Dendritic cell treated with granulocyte-macrophage colony-stimulating factor and Interleukin-4, amounts not matched to agents 40 ng/mL and 50 ng/mL, for 4 days (primary cell): Measurements from ENCODE around the gene ATP2A1.
A peak's percentile ranks its signal among the peaks of the same experiment; 100 is the strongest.

Experiments used
- H3K27ac Mint-ChIP-seq: one replicate; pipeline ENCODE4 v1.8.0; 2022; ENCODE audit warnings: mild to moderate bottlenecking, mixed read lengths
- H3K27me3 Mint-ChIP-seq: one replicate; pipeline ENCODE4 v1.8.0; 2022; ENCODE audit warnings: mild to moderate bottlenecking, mixed read lengths
- H3K36me3 Mint-ChIP-seq: one replicate; pipeline ENCODE4 v1.8.0; 2022; ENCODE audit warnings: low read depth, mixed read lengths
- H3K4me1 Mint-ChIP-seq: one replicate; pipeline ENCODE4 v1.8.0; 2022; ENCODE audit warnings: low read depth, mixed read lengths
- H3K4me3 Mint-ChIP-seq: one replicate; pipeline ENCODE4 v1.8.0; 2022; ENCODE audit warnings: mild to moderate bottlenecking, moderate library complexity, mixed read lengths
- H3K9me3 Mint-ChIP-seq: one replicate; pipeline ENCODE4 v1.8.0; 2022; ENCODE audit warnings: mixed read lengths
- intact Hi-C: fragments of 100-400 bp; cut with micrococcal nuclease; formaldehyde crosslinking; loops from one replicate; pipeline ENCODE4 v1.15.0; 2022

Gene ATP2A1

DNA sequence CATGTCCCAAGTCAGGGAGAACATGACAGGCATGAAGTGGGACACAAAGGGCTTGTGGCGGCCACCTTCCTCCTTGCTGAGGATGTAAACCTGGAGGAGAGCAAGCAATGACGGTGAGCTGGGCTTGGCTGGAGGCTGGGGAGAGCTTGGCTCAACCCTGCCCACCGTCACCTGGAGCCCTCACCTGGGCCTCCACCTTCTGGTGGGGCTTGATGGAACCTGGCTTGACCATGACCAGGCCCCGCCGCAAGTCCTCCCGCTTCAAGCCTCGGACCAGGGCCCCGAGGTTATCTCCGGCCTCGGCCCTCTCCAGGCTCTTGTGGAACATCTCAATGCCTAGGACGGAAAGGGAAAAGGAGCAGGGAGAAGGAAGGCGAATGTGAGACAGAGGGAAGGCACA, 34.5 kb upstream of the ATP2A1 start:
- Mint-ChIP-seq H3K36me3 (peaks cover 60% of the 10 kb centered on the region), H3K27me3 (no peaks in the 10 kb centered on the region), H3K9me3 (no peaks in the 10 kb centered on the region), H3K4me1 (peaks cover 45% of the 10 kb centered on the region), H3K27ac (no peak overlapping the region), H3K4me3 (no peak overlapping the region)
- intact Hi-C loops: no loop called here

DNA sequence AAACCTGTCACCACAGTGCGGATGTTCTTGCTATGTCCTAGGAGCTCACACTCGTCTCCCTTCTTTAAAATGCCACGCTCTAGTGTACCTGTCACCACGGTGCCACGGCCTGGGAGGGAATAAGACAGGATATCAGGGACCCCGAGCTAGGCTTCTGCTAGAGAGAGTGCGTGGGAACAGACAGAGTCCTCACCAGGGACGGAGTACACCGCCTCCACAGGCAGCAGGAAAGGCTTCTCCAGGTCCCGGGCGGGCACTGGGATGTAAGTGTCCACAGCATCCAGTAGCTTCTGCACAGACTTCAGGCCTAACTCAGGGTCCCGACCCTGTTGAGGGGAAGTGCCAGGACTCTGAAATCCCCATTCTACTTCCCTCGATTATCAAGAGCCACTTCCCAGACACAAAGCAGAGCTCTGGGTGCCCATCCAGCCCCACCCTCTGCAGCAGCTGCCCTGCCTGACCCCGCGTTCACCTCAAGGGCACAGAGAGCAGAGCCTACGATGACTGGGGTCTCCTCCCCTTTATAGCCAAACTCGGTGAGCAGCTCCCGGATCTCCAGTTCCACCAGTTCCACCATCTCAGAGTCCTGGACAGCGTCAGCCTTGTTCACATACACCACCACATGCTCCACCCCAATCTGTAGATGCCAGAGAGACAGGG, 33.9 kb upstream of the ATP2A1 start:
- Mint-ChIP-seq H3K27me3 (no peaks in the 10 kb centered on the region), H3K4me3 (peak overlapping the region; percentile 96)
- intact Hi-C loops: no loop called here

DNA sequence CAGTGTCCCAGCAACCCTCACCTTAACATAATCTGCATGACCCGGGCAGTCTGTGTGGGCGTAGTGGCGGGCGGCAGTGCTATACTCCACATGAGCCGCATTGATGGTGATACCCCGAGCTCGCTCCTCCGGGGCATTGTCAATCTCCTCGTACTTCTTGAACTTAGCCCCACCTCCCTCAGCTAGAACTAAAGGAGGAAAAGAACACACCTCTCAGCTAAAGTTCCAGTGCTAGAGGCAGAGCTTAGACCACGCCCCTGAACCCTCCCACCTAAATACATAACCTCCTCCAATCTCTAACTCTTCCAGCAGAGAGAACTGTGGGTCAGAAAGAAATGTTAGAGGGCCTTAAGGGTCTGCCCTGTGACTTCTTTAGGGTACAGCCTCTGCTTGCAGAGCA, 33.0 kb upstream of the ATP2A1 start:
- H3K9me3 Mint-ChIP-seq: no peaks in the 10 kb centered on the region
- peaks cover 59% of the 10 kb centered on the region for H3K36me3 Mint-ChIP-seq
- H3K27ac Mint-ChIP-seq: peak overlapping the region; percentile 96
- intact Hi-C loops: no loop called here
- H3K4me1 Mint-ChIP-seq: peaks cover 30% of the 10 kb centered on the region
- peak overlapping the region; percentile 96 for H3K4me3 Mint-ChIP-seq
- no peaks in the 10 kb centered on the region for H3K27me3 Mint-ChIP-seq

More for the DNA sequence above, 33.9 kb upstream of the ATP2A1 start:
- H3K4me1 Mint-ChIP-seq: peaks cover 39% of the 10 kb centered on the region
- peak overlapping the region; percentile 96 for H3K27ac Mint-ChIP-seq
- peaks cover 59% of the 10 kb centered on the region for H3K36me3 Mint-ChIP-seq
- no peaks in the 10 kb centered on the region for H3K9me3 Mint-ChIP-seq

DNA sequence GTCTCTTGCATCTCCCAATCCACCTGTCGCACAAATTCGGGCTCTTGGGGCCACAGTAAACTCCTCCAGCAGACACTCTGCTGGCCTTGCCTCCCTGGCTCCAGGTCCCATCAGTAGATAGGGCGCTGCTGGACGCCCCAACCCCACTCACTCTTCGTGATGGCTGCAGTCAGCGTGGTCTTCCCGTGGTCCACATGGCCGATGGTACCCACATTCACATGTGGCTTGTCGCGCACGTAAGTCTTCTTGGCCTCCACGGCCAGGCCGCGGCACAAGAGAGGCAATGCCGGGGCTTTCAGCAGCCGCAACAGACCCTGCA, 32.6 kb upstream of the ATP2A1 start:
- Mint-ChIP-seq H3K27me3 (no peaks in the 10 kb centered on the region), H3K9me3 (no peaks in the 10 kb centered on the region), H3K27ac (peak overlapping the region; percentile 96), H3K4me1 (peaks cover 30% of the 10 kb centered on the region), H3K4me3 (peak overlapping the region; percentile 96), H3K36me3 (peaks cover 59% of the 10 kb centered on the region)
- intact Hi-C loops: loop anchor here (1.0 kb wide), 3 partner anchors 18 to 105 kb away; partner anchors contain the start of genes NFATC2IP and SH2B1

DNA sequence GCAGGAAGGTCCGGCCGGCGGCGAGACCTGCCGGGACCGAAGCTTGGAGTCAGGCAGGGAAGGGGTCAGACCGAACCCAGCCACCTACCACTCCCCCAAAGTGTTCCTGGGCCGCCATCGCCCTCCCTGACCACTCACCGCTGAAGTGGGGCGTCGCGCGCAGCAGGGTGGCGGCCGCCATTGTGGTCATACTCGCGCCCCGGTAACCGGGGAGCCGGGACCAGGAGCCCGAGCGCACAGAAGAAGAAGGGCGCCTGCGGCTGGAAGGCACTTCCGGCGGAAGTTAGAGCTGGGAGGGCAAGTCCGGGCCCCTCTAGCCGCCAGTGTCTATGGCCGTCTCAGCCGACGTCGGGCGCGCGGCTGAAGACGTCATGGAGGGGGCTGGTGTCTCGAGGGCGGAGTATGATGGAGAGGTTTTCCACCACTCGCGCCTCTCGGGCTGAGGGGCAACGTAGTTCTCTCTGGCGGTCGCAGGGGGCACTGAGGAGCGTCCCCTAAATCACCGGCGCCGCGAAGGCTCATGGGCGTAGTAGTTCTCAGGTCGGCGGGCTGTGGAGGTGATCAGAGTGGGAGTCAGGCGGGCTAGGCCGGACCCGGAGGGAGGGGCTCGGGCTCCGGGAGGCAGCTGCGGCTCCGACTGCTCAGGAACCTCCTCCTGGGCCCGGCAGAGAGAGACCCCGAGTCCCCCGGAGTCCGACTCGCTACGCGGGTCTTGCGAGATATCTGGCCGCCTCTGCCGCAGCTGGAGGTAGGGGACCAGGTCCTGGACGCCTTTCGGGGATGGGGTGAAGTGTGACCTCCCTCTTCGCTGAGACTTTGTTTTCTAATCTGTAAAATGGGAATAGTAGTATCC, 32.0 kb upstream of the ATP2A1 start, which contains the start of gene TUFM:
Gene TUFM (minus strand): TSS at position 269 of the 853 bp plus-strand sequence. CDS start 79 bp downstream, at position 190.
- Mint-ChIP-seq H3K27me3 (no peaks in the 10 kb centered on the region), H3K36me3 (peaks cover 56% of the 10 kb centered on the region), H3K27ac (peak within 1 kb of the TSS; percentile 96), H3K4me3 (peak within 1 kb of the TSS; percentile 96), H3K9me3 (no peaks in the 10 kb centered on the region), H3K4me1 (peaks cover 30% of the 10 kb centered on the region)
- intact Hi-C loops: loop anchor here (1.0 kb wide), 3 partner anchors 17 to 104 kb away; partner anchors contain the start of genes NFATC2IP and SH2B1

DNA sequence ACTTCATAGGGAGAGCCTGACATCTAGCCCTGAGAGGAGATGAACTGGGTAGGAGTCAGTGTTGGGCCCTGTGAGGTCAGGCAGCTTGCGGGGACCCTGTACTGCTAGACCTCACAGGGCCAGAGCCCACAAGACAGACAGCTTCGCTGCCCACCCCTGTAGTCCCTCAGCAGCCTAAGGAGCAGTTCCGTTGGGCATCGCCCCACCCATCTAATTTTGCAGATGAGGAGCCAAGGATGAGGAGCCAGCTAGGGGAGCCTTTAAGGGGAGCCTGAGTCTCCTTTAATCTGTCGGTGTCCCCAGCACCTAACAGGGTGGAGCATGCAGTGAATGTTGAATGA, 31.4 kb upstream of the ATP2A1 start:
- intact Hi-C loops: loop anchor here (1.0 kb wide), 3 partner anchors 16 to 103 kb away; partner anchors contain the start of genes NFATC2IP and SH2B1

DNA sequence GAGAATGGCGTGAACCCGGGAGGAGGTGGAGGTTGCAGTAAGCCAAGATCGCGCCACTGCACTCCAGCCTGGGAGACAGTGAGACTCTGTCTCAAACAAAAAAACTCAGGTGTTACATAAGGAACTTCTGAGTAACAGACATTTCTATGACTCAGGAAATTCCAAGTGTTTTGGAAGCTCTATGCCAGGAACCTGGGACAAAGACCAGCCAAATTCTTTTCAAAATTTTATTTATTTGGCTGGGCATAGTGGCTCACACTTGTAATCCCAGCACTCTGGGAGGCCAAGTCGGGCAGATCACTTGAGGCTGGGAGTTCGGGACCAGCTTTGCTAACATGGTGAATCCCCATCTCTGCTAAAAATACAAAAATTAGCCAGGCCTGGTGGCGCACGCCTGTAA, 19.9 kb upstream of the ATP2A1 start:
- Mint-ChIP-seq H3K4me1 (no peaks in the 10 kb centered on the region), H3K27me3 (no peaks in the 10 kb centered on the region), H3K27ac (no peak overlapping the region)

More for the DNA sequence above, 31.4 kb upstream of the ATP2A1 start:
- Mint-ChIP-seq H3K27me3 (no peaks in the 10 kb centered on the region), H3K4me3 (peak overlapping the region; percentile 96), H3K27ac (peak overlapping the region; percentile 96), H3K4me1 (peaks cover 30% of the 10 kb centered on the region), H3K9me3 (no peaks in the 10 kb centered on the region), H3K36me3 (peaks cover 50% of the 10 kb centered on the region)

DNA sequence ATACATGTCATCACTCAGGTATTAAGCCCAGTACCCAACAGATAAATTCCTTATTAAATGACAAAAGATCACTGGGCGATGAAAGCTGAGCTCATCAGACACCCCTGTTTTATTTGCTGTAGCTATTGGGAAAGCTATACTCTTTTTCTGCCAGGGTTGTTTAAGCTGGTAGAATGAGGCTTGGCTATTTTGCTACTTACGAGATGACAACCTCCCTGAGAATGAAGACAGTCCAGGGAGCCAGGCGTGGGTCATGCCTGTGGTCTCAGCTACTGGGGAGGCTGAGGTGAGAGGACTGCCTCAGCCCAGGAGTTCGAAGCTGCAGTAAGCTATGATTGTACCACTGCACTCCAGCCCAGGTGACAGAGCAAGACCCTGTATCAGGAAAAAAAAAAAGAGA, 19.0 kb upstream of the ATP2A1 start:
- intact Hi-C loops: no loop called here
- peaks cover 4% of the 10 kb centered on the region for H3K4me1 Mint-ChIP-seq
- H3K36me3 Mint-ChIP-seq: peaks cover 15% of the 10 kb centered on the region
- no peak overlapping the region for H3K4me3 Mint-ChIP-seq
- H3K27ac Mint-ChIP-seq: no peak overlapping the region
- H3K9me3 Mint-ChIP-seq: no peaks in the 10 kb centered on the region
- H3K27me3 Mint-ChIP-seq: no peaks in the 10 kb centered on the region

More for the DNA sequence above, 19.9 kb upstream of the ATP2A1 start:
- peaks cover 6% of the 10 kb centered on the region for H3K36me3 Mint-ChIP-seq
- H3K9me3 Mint-ChIP-seq: no peaks in the 10 kb centered on the region
- no peak overlapping the region for H3K4me3 Mint-ChIP-seq
- intact Hi-C loops: no loop called here

DNA sequence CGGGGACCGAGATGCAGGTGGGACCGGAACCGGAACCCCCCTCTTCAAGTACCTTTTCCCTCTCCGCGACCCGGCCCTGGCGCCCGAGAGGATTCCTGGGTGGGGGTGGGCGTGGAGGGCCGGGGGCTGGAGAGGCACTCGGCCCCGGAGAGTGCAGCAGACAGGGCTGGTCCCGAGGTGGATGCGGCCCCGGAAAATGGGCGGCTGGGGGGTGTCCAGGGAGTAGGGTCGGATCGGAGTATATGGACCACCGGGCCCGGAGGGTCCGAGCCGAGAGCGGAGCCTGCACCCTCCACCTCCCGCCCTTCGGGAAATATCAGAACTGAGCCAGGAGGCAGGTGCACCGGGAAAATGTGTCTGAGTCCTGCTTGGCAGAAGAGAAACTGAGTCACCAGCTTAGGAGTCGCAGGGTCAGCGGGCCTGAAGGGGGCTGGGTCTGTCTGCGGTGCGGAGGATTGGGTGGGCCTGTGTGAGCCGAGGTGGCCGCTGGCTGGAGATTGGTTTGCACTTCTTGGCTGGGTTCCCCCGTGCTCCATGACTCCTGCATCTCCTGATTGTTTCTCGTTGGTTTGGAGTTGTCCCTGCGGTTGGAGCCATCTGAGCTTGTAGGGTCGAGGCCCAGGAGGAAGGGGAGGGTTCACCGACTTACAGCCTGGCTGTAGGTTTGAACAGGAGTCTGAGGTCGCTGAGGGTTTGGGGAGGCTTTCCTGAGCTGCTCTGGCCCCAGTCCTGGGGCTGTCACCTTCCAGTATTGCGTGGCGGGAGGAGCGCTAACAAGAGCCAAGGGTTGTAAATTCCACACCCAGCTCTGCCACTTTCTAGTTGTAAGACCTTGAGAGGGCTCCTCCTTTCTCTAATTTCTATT, 14.1 kb upstream of the ATP2A1 start:
- intact Hi-C loops: loop anchor here (1.0 to 10.0 kb wide), 2 partner anchors 18 to 61 kb away; partner anchors contain the start of genes RABEP2 and TUFM
- peak overlapping the region; percentile 89 for H3K4me3 Mint-ChIP-seq

DNA sequence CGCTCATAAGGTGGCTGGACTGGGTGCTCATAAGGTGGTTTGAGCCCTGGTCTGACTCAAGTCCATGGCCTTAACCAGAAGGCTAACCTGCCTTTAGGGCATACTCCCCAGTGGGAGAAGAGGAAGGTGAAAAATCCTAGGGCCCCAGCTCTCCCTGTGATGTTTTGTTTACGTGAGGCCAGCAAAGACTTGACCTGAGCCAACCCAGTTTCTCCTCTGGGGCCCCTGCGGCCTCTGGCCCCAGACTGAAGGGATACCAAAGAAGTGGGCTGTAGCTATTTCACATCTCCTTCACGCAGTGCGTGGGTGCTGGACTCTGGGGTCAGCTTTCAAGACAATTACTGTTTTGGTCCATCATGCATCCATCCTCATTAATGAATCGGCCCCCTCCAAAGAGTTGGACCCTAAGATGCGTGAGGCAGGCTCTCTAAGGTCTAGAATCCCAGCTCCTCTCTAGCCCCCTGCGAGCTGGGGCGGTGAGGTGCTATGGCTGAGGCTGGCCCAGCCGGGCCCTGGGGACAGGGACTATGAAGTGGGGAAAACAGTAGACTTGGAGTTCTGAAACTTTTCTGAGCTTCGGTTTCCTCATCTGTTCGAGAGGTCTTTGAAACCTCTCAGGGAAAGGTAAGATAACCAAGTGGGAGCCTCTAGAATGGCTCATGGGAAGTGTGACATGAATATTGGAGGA, 13.1 kb upstream of the ATP2A1 start:
- Mint-ChIP-seq H3K4me3 (peak overlapping the region; percentile 89), H3K27ac (peak overlapping the region; percentile 41), H3K4me1 (peaks cover 26% of the 10 kb centered on the region), H3K36me3 (peaks cover 63% of the 10 kb centered on the region), H3K9me3 (no peaks in the 10 kb centered on the region), H3K27me3 (no peaks in the 10 kb centered on the region)
- intact Hi-C loops: loop anchor here (10.0 kb wide), 1 partner anchor 60 kb away; the partner anchor contains the start of gene RABEP2

More for the DNA sequence above, 14.1 kb upstream of the ATP2A1 start:
- peak overlapping the region; percentile 96 for H3K27ac Mint-ChIP-seq
- H3K27me3 Mint-ChIP-seq: no peaks in the 10 kb centered on the region
- H3K9me3 Mint-ChIP-seq: no peaks in the 10 kb centered on the region
- peaks cover 53% of the 10 kb centered on the region for H3K36me3 Mint-ChIP-seq
- H3K4me1 Mint-ChIP-seq: peaks cover 26% of the 10 kb centered on the region

DNA sequence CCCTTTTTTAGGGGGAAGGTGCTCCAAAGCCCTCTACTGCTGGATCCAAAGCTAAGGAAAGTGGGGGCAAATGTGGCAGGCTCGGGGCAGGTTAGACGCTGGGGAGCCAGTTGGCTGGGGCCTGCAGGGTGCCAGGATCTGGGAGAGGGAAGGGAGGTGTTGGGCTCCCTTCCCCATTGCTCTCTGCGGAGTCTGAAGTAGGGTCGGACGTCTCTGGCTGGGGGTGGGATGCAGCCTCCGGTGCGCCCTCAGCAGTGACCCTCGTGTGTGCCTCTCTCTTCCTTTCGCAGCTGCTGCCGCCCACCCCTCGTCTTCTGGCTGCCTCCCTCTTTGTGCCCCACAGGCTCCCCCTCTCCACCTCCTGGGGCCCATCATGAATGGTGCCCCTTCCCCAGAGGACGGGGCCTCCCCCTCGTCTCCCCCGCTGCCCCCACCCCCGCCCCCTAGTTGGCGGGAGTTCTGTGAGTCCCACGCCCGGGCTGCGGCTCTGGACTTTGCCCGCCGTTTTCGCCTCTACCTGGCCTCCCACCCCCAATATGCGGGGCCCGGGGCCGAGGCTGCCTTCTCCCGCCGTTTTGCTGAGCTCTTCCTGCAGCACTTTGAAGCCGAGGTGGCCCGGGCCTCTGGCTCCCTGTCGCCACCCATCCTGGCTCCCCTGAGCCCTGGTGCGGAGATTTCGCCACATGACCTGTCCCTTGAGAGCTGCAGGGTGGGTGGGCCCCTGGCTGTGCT, 12.4 kb upstream of the ATP2A1 start:
- no peaks in the 10 kb centered on the region for H3K27me3 Mint-ChIP-seq
- peak overlapping the region; percentile 41 for H3K27ac Mint-ChIP-seq
- H3K9me3 Mint-ChIP-seq: no peaks in the 10 kb centered on the region
- no peak overlapping the region for H3K4me3 Mint-ChIP-seq
- intact Hi-C loops: loop anchor here (10.0 kb wide), 1 partner anchor 59 kb away; the partner anchor contains the start of gene RABEP2
- peaks cover 26% of the 10 kb centered on the region for H3K4me1 Mint-ChIP-seq
- H3K36me3 Mint-ChIP-seq: peaks cover 70% of the 10 kb centered on the region

DNA sequence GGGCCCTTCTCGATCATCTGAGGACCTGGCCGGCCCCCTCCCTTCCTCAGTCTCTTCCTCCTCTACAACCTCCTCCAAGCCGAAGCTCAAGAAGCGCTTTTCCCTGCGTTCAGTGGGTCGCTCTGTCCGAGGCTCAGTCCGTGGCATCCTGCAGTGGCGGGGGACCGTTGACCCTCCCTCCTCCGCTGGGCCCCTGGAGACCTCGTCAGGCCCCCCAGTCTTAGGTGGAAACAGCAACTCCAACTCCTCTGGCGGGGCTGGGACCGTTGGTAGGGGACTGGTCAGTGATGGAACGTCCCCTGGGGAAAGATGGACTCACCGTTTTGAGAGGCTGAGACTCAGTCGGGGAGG, 11.9 kb upstream of the ATP2A1 start:
- Mint-ChIP-seq H3K27ac (no peak overlapping the region), H3K4me3 (no peak overlapping the region), H3K4me1 (peaks cover 26% of the 10 kb centered on the region), H3K9me3 (no peaks in the 10 kb centered on the region), H3K36me3 (peaks cover 75% of the 10 kb centered on the region), H3K27me3 (no peaks in the 10 kb centered on the region)
- intact Hi-C loops: loop anchor here (10.0 kb wide), 1 partner anchor 58 kb away; the partner anchor contains the start of gene RABEP2
